Measurements from ENCODE around the gene RUNDC3A. TPM values are rescaled to one million over a fixed set of nuclear protein-coding genes. Genes with fewer than 3 reads are reported as not detected.

The RUNDC3A gene
- total RNA-seq: 10 to 100 TPM in 5 of 8 experiments, 1 to 10 TPM in 3; 1.8 to 84.1 (median 49.1) TPM

DNA sequence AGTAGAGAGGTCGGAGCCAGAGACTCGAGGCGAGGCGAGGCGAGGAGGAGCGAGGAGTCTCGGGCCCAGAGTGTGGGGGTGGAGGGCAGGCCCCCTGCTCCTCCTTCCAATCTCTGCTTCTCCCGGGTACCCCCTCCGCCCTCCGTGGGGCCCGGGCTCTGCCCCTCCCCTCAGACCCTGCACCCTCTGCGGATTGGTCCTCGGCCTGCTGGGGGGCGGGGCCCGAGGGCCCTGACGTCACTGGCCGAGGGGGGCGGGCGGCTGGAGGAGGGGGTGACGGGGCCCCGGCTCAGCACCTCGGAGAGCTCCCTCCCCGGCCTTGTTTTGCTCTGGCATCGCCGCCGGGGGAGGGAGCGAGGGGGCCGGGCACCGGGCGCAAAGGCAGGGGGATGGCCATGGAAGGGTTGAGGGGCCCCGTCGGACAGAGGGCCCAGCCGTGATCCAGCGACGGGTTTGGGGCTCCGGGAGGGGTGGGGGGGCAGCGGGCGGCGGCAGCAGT lies at the start of gene RUNDC3A:
Gene RUNDC3A, plus strand, starts transcription at position 282 of the 499 bp plus-strand sequence. CDS start 232 bp downstream, outside the sequence.
- in situ Hi-C loops (cut with MboI; ENCODE audit: low pct_unique_long_range_greater_than_20kb in 2 of 9, low sequenced_read_pairs in 9 of 9, unreplicated experiment in 9 of 9): loop anchor here in 1 of 9 experiments (10.0 kb wide), 1 partner anchor 84 kb away; no protein-coding TSS in a partner anchor
- Histone ChIP-seq H3K4me1 (replicated peaks in 1 of 2) (peaks cover 20 to 34% of the 10 kb centered on the region in 2 donors), H3K27ac (peak within 1 kb of the TSS; percentile 71 to 86), H3K4me3 (peak within 1 kb of the TSS; percentile 40 to 60 (median 56))
- peak; percentile 88 to 94 (median 92) for ATAC-seq (replicated peaks in 6 of 8)
- WGBS, 10 experiments: no CpG with 5 or more reads among the region's 39 CpGs

DNA sequence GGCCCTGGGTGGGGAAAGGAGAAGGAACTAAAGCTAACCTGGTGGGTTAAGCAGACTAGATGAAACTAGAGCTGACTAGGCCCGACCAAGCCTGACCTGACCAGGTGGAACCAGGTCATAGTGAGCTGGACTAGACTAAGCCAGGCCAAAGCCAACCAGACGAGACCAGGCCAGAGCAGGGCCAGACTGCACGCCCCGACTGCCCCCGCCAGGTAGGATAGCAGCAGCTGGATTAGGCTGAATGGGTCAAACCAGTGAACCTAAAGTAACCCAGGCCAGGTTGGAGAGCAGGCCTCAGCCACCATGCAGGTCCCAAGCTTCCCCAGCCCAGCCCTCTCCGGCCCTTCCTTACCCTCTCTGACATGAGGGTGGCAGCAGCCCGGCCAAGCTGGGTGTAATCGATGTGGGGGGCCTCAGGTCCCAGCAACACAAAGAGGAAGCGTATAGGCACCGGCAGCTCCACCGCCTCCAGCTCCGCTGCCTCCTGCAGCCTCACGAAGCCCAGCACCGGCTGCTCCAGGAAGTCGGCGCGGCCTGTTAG lies 49.5 kb upstream of the RUNDC3A start:
- 14 to 62% (median 35%) methylated on average over 1 to 5 of the region's 17 CpGs; no CpG with 5 or more reads in 7 of the 10 experiments for WGBS, 10 experiments
- H3K4me1 ChIP-seq (replicated peaks in 1 of 2): no peaks in the 10 kb centered on the region
- no peak for ATAC-seq (replicated peaks in 6 of 8)

DNA sequence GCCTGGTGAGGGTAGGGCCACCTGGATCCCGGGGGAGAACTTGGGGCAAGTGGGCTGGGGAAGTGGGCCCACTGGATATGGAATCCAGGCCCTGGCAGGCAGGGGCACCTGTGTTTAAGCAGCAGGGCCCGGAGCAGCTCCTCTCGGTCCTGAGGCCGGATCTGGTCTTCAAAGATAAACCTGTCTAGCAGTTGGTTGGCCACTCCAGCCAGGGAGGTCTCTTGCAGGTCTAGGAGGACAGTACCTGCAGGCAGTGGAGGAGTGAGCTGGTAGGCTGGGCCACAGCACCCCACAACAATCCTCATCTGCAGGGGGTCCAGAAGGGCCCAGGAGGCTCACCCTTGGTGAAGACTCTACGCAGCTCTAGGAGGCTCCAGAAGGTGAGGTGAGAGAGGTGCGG lies 48.1 kb upstream of the RUNDC3A start:
- no peak overlapping the region for H3K4me3 ChIP-seq
- ATAC-seq (replicated peaks in 6 of 8): no peak
- H3K4me1 ChIP-seq (replicated peaks in 1 of 2): no peaks in the 10 kb centered on the region
- in situ Hi-C loops (cut with MboI; ENCODE audit: low pct_unique_long_range_greater_than_20kb in 2 of 9, low sequenced_read_pairs in 9 of 9, unreplicated experiment in 9 of 9): no loop called here
- H3K27ac ChIP-seq: no peak overlapping the region
- no CpG with 5 or more reads among the region's 6 CpGs for WGBS, 10 experiments

More for the DNA sequence above, 49.5 kb upstream of the RUNDC3A start:
- no peak overlapping the region for H3K27ac ChIP-seq
- no peak overlapping the region for H3K4me3 ChIP-seq
- in situ Hi-C loops (cut with MboI; ENCODE audit: low pct_unique_long_range_greater_than_20kb in 2 of 9, low sequenced_read_pairs in 9 of 9, unreplicated experiment in 9 of 9): no loop called here

DNA sequence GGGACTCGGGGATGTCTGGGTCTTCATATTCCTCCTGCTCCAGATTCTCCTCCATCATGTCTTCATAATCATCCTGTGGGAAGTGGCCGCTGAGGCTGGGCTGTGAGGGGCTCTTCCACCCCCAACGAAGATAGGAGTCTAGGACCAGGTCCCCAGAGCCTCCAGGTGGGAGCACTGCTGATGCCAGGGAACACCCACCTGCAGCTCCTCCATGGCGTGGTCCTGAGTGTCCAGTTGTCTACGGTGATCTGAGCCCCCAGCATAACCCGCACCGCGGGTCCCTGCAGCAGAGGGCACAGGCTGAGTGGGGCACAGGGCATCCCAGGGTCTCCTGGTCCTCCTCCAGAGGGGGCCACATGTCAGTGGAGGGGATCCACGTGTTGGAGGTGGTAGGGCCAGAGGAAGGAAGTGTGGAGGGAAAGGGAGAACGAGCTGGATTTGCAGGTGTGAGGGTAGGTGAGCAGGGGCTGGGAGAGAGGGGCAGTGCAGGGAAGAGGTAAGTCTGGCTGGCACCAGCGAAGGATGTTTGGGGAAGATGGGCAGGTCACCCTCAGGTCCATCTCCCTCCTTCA lies 45.7 kb upstream of the RUNDC3A start:
- in situ Hi-C loops (cut with MboI; ENCODE audit: low pct_unique_long_range_greater_than_20kb in 2 of 9, low sequenced_read_pairs in 9 of 9, unreplicated experiment in 9 of 9): no loop called here
- no peak overlapping the region for H3K4me3 ChIP-seq
- ATAC-seq (replicated peaks in 6 of 8): no peak
- no peaks in the 10 kb centered on the region for H3K4me1 ChIP-seq (replicated peaks in 1 of 2)
- WGBS, 10 experiments: 45 to 55% (median 53%) methylated on average over 3 to 8 of the region's 11 CpGs; no CpG with 5 or more reads in 7 of the 10 experiments
- H3K27ac ChIP-seq: no peak overlapping the region

DNA sequence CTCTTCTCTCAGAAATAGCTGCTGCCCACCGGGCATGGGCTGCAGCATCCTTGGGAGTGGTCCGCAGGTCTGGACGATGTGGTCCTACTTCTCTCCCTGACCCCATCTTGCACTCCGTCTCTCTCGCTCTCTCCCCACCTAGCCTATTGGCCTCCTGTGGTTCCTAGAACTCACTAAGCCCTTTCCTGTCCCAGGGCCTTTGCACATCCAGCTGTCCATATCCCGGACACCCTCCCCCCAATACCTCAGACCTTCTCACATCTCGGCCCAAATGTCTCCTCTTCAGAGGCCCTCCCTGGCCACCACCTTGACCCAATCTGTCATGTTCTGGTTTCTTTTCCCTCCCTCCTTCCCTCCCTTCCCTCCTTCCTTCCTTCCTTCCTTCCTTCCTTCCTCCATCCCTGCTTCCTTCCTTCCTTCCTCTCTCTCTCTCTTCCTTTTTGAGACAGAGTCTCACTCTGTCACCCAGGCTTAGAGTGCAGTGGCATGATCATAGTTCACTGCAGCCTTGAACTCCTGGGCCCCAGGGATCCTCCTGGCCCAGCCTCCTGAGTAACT lies 45.0 kb upstream of the RUNDC3A start:
- Histone ChIP-seq H3K4me3 (no peak overlapping the region), H3K4me1 (replicated peaks in 1 of 2) (no peaks in the 10 kb centered on the region), H3K27ac (no peak overlapping the region)
- in situ Hi-C loops (cut with MboI; ENCODE audit: low pct_unique_long_range_greater_than_20kb in 2 of 9, low sequenced_read_pairs in 9 of 9, unreplicated experiment in 9 of 9): no loop called here
- no peak for ATAC-seq (replicated peaks in 6 of 8)
- WGBS, 10 experiments: 40 to 80% (median 59%) methylated on average over 1 to 7 of the region's 7 CpGs; no CpG with 5 or more reads in 4 of the 10 experiments

DNA sequence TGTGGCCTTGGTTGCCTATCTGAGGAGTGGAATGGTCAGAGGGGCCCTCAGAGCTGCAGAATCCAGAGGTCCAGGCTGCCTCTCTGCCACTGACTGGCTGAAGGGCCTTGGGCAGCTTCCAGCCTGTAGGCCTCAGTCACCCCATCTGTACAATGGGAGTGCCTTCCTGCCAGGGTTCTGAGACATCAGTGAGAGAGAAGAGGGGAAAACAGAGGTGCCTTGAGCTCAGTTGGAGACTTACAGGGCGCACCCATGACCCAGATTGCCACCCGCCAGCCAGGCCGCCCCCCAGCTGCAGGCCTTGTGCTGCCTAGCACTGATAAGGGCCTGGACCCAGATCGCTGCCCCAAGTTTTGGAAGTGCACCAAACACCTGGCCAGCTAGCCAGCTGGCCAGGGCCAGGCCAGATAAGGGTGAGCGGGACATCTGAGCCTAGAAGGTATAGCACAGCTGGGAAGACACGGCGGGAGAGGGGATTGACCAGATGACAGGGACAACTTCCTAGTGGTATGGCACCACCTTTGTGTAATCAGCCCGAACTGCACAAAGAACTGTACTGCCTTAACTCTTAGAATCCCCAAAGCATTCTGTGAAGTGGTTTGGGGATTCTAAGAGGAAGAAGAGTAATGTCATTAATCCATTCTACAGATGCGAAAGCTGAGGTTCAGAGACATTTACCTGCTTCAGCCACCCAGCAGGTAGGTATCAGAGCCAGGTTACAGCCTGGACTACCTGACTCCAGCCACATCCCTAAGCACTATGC lies 41.8 kb upstream of the RUNDC3A start:
- WGBS, 10 experiments: 10 to 100% (median 76%) methylated on average over 1 to 8 of the region's 9 CpGs; no CpG with 5 or more reads in 4 of the 10 experiments
- Histone ChIP-seq H3K4me1 (replicated peaks in 1 of 2) (no peaks in the 10 kb centered on the region), H3K27ac (no peak overlapping the region), H3K4me3 (no peak overlapping the region)
- peak in 1 of 8 experiments; percentile 30 for ATAC-seq (replicated peaks in 6 of 8)
- in situ Hi-C loops (cut with MboI; ENCODE audit: low pct_unique_long_range_greater_than_20kb in 2 of 9, low sequenced_read_pairs in 9 of 9, unreplicated experiment in 9 of 9): no loop called here

DNA sequence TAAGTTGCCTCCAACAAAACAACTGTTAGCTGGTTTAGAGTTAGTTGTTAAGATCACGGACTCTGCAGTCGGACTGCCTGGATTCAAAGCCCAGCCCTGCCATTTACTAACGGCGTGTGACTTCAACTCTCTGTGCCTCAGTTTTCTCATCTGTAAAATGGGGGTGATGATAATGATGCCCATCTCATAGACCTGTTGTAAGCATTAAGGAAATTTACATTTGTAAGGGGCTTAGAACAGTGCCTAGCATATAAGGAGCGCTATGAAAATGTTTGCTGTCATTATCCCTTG lies 41.3 kb upstream of the RUNDC3A start:
- no peaks in the 10 kb centered on the region for H3K4me1 ChIP-seq (replicated peaks in 1 of 2)
- no peak for ATAC-seq (replicated peaks in 6 of 8)
- 55 to 100% (median 79%) methylated on average over 1 to 5 of the region's 5 CpGs; no CpG with 5 or more reads in 4 of the 10 experiments for WGBS, 10 experiments
- in situ Hi-C loops (cut with MboI; ENCODE audit: low pct_unique_long_range_greater_than_20kb in 2 of 9, low sequenced_read_pairs in 9 of 9, unreplicated experiment in 9 of 9): no loop called here
- H3K27ac ChIP-seq: no peak overlapping the region
- no peak overlapping the region for H3K4me3 ChIP-seq

DNA sequence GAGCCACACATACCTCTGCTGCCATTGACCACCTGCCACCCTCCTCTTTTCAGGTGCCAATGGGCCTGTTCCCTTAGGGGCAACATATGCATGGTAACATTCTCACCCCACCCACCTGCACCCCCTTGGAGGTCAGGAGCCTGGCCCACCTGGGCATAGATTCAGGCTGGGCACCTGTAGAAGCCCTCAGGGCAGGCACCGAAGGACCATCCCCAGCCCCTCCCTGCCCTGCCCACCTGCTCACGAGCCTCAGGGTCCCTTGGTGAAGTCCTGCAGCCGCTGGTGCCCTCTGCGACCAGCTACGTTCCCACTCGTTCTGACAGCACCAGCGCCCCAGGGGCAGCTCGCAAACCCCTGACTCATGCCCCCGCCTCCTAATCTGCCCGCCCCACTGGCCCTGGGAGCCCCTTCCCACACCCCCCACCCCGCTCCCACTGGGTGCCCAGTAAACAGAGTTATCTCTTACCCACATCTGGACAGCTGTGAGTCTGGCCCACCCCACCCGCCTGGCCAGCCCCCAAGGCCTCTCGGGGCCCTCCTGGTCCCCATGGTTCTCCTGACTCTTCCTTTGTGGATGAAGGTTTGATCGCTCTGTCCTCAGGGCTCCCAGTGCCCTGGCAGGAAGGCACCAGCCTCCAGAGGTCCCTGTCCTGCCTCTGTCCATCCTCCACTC lies 40.4 kb upstream of the RUNDC3A start, which contains the start of gene SLC4A1:
Gene SLC4A1, minus strand, starts transcription at position 318 of the 673 bp plus-strand sequence. CDS start 5,269 bp downstream, outside the sequence.
- Histone ChIP-seq H3K27ac (no peak within 1 kb of the TSS), H3K4me1 (replicated peaks in 1 of 2) (no peaks in the 10 kb centered on the region), H3K4me3 (no peak within 1 kb of the TSS)
- in situ Hi-C loops (cut with MboI; ENCODE audit: low pct_unique_long_range_greater_than_20kb in 2 of 9, low sequenced_read_pairs in 9 of 9, unreplicated experiment in 9 of 9): no loop called here
- 100% methylated on average over 1 of the region's 14 CpGs; no CpG with 5 or more reads in 9 of the 10 experiments for WGBS, 10 experiments
- ATAC-seq (replicated peaks in 6 of 8): no peak

DNA sequence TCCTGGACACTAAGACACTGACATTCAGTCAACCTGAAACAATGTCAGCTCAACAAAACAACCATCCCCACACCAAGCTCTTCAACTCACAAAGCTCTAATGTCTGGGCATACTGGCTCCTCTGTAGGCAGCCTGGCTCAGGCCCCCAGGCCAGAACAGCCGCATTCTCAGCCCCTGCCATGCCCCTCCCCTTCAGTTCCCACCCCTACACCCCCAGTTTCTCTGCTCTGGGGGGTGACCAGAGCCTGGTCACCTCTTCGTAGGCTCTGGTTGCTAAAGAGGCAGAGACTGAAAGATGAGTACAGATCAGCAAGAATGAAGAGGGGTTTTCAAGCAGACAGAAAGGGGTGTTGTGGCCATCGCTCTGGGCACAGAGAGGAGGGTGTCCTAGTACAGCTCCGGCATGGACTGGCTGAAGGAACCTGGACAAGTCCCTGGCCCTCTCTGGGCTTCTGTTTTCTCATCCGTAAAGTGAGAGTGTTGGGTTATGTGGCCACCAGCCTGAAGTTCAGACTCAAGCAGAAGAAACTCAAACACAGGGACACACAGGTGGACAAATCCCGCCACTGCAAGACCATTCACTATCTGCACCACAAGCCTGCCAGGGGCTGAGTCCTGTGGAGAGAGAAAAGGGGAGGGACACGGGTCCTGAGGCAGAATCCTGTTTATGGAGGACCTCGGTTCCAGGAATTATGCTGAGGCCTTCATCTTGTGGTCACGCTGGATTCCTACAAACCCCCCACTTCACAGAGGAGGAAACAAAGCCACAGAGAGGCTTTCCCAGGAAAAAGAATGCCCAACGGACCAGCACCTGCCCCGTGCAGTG lies 39.5 kb upstream of the RUNDC3A start:
- 40 to 81% (median 71%) methylated on average over 1 to 6 of the region's 11 CpGs; no CpG with 5 or more reads in 4 of the 10 experiments for WGBS, 10 experiments
- in situ Hi-C loops (cut with MboI; ENCODE audit: low pct_unique_long_range_greater_than_20kb in 2 of 9, low sequenced_read_pairs in 9 of 9, unreplicated experiment in 9 of 9): no loop called here

DNA sequence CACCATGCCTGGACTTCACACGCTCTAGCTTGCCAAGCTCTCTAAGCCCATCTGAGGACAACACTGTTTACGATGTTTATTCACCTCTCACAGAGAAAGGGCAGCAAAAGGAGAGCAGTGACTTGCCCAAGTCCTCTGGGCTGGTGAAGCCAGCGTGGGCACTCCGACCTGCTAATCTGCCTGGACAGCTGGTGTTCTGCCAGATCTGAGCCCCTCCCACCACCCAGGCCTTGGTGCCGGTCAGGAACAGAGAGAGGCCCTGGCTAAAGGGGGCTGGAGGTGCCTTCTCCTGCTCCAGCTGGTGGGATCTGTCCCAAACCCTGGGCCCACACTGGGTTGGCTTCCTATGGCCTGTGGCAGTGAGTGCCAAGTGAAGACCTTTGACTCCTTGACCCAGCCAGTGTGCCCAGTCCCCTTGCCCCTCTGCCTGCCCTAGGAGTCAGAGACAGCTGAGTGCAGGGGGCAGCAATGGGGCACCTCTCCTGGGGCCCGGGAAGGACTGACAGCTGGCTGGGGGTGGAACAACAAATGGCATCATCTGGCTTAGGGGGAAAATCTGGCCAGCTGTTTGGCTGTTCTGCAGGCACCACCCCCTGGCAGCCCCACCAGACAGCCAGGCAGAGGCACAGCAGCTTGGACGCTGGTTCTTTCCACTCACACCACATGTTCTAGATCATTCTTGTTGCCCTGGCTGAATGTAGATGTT lies 38.7 kb upstream of the RUNDC3A start:
- H3K4me1 ChIP-seq (replicated peaks in 1 of 2): no peaks in the 10 kb centered on the region
- in situ Hi-C loops (cut with MboI; ENCODE audit: low pct_unique_long_range_greater_than_20kb in 2 of 9, low sequenced_read_pairs in 9 of 9, unreplicated experiment in 9 of 9): no loop called here
- no peak overlapping the region for H3K4me3 ChIP-seq
- ATAC-seq (replicated peaks in 6 of 8): no peak
- 0 to 84% (median 69%) methylated on average over 1 to 6 of the region's 7 CpGs; no CpG with 5 or more reads in 4 of the 10 experiments for WGBS, 10 experiments
- no peak overlapping the region for H3K27ac ChIP-seq

More for the DNA sequence above, 39.5 kb upstream of the RUNDC3A start:
- no peak overlapping the region for H3K4me3 ChIP-seq
- H3K4me1 ChIP-seq (replicated peaks in 1 of 2): no peaks in the 10 kb centered on the region
- H3K27ac ChIP-seq: no peak overlapping the region
- ATAC-seq (replicated peaks in 6 of 8): no peak

DNA sequence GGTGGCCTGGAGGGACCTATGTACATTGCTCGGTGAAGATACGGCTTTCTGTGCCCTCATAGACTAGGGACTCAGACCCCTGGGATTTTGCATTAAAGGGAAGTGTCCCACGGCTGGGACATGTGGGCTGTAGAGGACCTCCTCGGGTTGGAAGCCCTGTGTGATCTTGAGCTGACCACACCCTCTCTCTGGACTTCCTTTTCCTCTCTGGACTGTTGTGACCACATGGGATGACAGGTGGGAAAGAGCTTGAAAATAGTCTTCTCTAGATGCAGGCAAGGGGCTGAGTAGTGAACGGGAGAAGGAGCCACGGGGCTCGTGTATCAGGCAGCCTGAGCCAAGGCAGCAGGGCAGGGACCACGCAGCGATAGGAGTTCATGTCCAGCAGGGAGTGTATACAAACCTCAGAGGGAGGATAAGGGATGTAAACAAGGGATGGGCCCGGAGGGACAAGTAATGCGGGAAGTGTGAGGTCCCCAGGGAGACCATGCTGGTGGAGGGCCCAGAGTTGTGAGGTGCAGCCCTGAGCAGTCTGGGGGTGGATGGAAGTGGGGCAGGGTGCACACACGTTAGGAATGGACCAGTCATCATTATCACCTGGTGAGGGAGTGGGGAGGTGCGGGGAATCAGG lies 36.0 kb upstream of the RUNDC3A start:
- Histone ChIP-seq H3K4me3 (no peak overlapping the region), H3K4me1 (replicated peaks in 1 of 2) (no peaks in the 10 kb centered on the region), H3K27ac (no peak overlapping the region)
- in situ Hi-C loops (cut with MboI; ENCODE audit: low pct_unique_long_range_greater_than_20kb in 2 of 9, low sequenced_read_pairs in 9 of 9, unreplicated experiment in 9 of 9): no loop called here
- 30 to 100% (median 62%) methylated on average over 1 to 6 of the region's 13 CpGs; no CpG with 5 or more reads in 5 of the 10 experiments for WGBS, 10 experiments
- ATAC-seq (replicated peaks in 6 of 8): peak in 1 of 8 experiments; percentile 54
